Endothelial cell of umbilical vein (primary cell): ENCODE measurements around the gene CDC14B. TPM values are rescaled to one million over a fixed set of nuclear protein-coding genes. Genes with fewer than 3 reads are reported as not detected.

Source experiments
- BruUV-seq: library from RNA; stranded (reverse); fragments of 400-500 nt; replicated peaks from 2 replicates; lab custom pipeline; 2021; lab: Mats Ljungman, UMichigan
- CTCF ChIA-PET: fragments of 300-600, 350-600 bp; sonication (Branson Sonifier 250); formaldehyde crosslinking; loops from one replicate; lab custom pipeline; 2021; ENCODE audit warnings: antibody characterized with exemption, inconsistent platforms; lab: Charles Lee
- POLR2A ChIA-PET: fragments of 300-600, 350-600 bp; sonication (Branson Sonifier 250); formaldehyde crosslinking; loops from one replicate; lab custom pipeline; 2021; ENCODE audit warnings: antibody characterized with exemption, inconsistent platforms; lab: Charles Lee
- DNase-seq: peaks from one replicate; pipeline ENCODE4 v3.0.0-alpha.2; 2011; ENCODE audit warnings: low read depth, low spot score
- FAIRE-seq: peaks from 2 replicates; lab custom pipeline; 2011; peaks lifted over from hg19 to GRCh38; lab: Jason Lieb, UNC
- H2AFZ ChIP-seq: 2 replicates; pipeline ENCODE4 v1.6.0; 2012; ENCODE audit warnings: low read depth, low read length, control low read depth, inconsistent platforms
- H3K27ac ChIP-seq: 2 replicates; pipeline ENCODE4 v1.5.1; 2011; ENCODE audit warnings: low read depth, mild to moderate bottlenecking, control low read depth, low read length, moderate library complexity; ENCODE audit not compliant: insufficient read depth
- H3K27me3 ChIP-seq, 2 experiments: 2 replicates each; pipeline versions ENCODE4 v1.6.0 to v1.6.1; 2011; ENCODE audit warnings: low read length in 2 of 2, mixed read lengths in 1 of 2; ENCODE audit not compliant: control insufficient read depth in 2 of 2, insufficient read depth in 2 of 2
- H3K36me3 ChIP-seq, 2 experiments: 2 replicates in 1 of 2; 3 replicates in 1 of 2; pipeline ENCODE4 v1.5.1; 2011; ENCODE audit warnings: low read length in 2 of 2, mild to moderate bottlenecking in 1 of 2, moderate library complexity in 1 of 2; ENCODE audit not compliant: control insufficient read depth in 2 of 2, insufficient read depth in 2 of 2; ENCODE audit errors: extremely low read depth in 1 of 2
- H3K4me1 ChIP-seq: 3 replicates; pipeline ENCODE4 v1.5.1; 2011; ENCODE audit warnings: mild to moderate bottlenecking, low read length; ENCODE audit not compliant: control insufficient read depth, insufficient read depth; ENCODE audit errors: extremely low read depth
- H3K4me2 ChIP-seq: 2 replicates; pipeline ENCODE4 v1.6.1; 2011; ENCODE audit warnings: low read length, control low read depth, mixed read lengths; ENCODE audit not compliant: insufficient read depth
- H3K4me3 ChIP-seq, 3 experiments: fragments of 200-600 bp in 1 of 3; sonication (generic), shearing (Covaris generic) in 1 of 3; replicated peaks in 1 of 3; 2 replicates each; pipeline ENCODE4 v1.5.1; 2011 to 2016; ENCODE audit warnings: control low read depth in 3 of 3, low read length in 3 of 3, mild to moderate bottlenecking in 2 of 3, inconsistent platforms in 1 of 3, low read depth in 1 of 3, moderate library complexity in 1 of 3; ENCODE audit not compliant: insufficient read depth in 1 of 3
- H3K79me2 ChIP-seq: 2 replicates; pipeline ENCODE4 v1.6.0; 2012; ENCODE audit warnings: low read length, inconsistent platforms; ENCODE audit not compliant: control insufficient read depth, insufficient read depth
- H3K9ac ChIP-seq: replicated peaks from 2 replicates; pipeline ENCODE3; 2011; ENCODE audit warnings: low read length, control low read depth; ENCODE audit not compliant: insufficient read depth; ENCODE audit errors: extremely low read depth
- H3K9me1 ChIP-seq: replicated peaks from 3 replicates; pipeline ENCODE4 v1.6.0; 2011; ENCODE audit warnings: mild to moderate bottlenecking, low read length; ENCODE audit not compliant: control insufficient read depth, insufficient read depth; ENCODE audit errors: extremely low read depth
- H3K9me3 ChIP-seq: replicated peaks from 2 replicates; pipeline ENCODE4 v1.5.1; 2012; ENCODE audit warnings: low read length, inconsistent platforms; ENCODE audit not compliant: control insufficient read depth, insufficient read depth
- H4K20me1 ChIP-seq: replicated peaks from 2 replicates; pipeline ENCODE3; 2011; ENCODE audit warnings: mild to moderate bottlenecking, low read length; ENCODE audit not compliant: control insufficient read depth, insufficient read depth; ENCODE audit errors: extremely low read depth
- EZH2 ChIP-seq: IDR thresholded peaks from 2 replicates; pipeline ENCODE4 v1.6.1; 2012; ENCODE audit warnings: borderline replicate concordance, low read depth, mild to moderate bottlenecking, moderate library complexity, low read length, inconsistent platforms; ENCODE audit not compliant: severe bottlenecking
- FOS ChIP-seq: IDR thresholded peaks from 2 replicates; pipeline ENCODE4 v1.6.1; 2011; ENCODE audit warnings: mild to moderate bottlenecking, low read length, moderate library complexity, borderline replicate concordance; ENCODE audit not compliant: insufficient read depth
- GATA2 ChIP-seq: IDR thresholded peaks from 2 replicates; pipeline ENCODE4 v1.7.0; 2011; ENCODE audit warnings: low read depth, mild to moderate bottlenecking, moderate library complexity, mixed read lengths, low read length; ENCODE audit not compliant: insufficient read length, insufficient read depth
- JUN ChIP-seq: IDR thresholded peaks from 2 replicates; pipeline ENCODE4 v1.6.1; 2011; ENCODE audit warnings: borderline replicate concordance, low read depth; ENCODE audit not compliant: insufficient read length, insufficient read depth
- MYC ChIP-seq: IDR thresholded peaks from one replicate; pipeline ENCODE4 v1.6.1; 2011; ENCODE audit warnings: mild to moderate bottlenecking, low read depth, low read length
- POLR2A ChIP-seq: IDR thresholded peaks from 2 replicates; pipeline ENCODE4 v1.6.1; 2012; ENCODE audit warnings: low read depth, mild to moderate bottlenecking, control low read depth, low read length
- POLR2AphosphoS5 ChIP-seq: IDR thresholded peaks from 2 replicates; pipeline ENCODE4 v1.6.1; 2012; ENCODE audit warnings: low read depth, mild to moderate bottlenecking, control low read depth, low read length, moderate library complexity; ENCODE audit not compliant: insufficient read depth
- dilution Hi-C: fragments of 300-500 bp; cut with MboI; formaldehyde crosslinking; loops from one replicate; pipeline ENCODE4 v1.15.0; 2019; ENCODE audit warnings: low sequenced_read_pairs; ENCODE audit not compliant: extremely low pct_ligation_motif_present
- intact Hi-C: fragments of 100-400 bp; cut with micrococcal nuclease; formaldehyde crosslinking; loops from one replicate; pipeline ENCODE4 v1.10.0; 2022
- polyA plus RNA-seq, 4 experiments: library from polyadenylated mRNA; depleted of rRNA in 3 of 4; stranded (reverse) in 3 of 4; unstranded in 1 of 4; fragments of >200 nt; gene quantifications; 2 replicates each; pipeline versions ENCODE4 v1.2.1 to v1.2.3, GENCODE V29; 2011 to 2012; ENCODE audit warnings: missing spikeins in 1 of 4
- total RNA-seq: library from RNA; stranded (reverse); gene quantifications from 2 replicates; pipeline ENCODE4 v1.2.3, GENCODE V29; 2021
- TF ChIP-seq, protein P1 (sequence below), 2 donors: IDR thresholded peaks; 1 replicate in 1 of 2; 2 replicates in 1 of 2; pipeline ENCODE4 v1.5.1; 2011; ENCODE audit warnings: low read length in 2 of 2, mild to moderate bottlenecking in 2 of 2, moderate library complexity in 2 of 2, control low read depth in 1 of 2, inconsistent platforms in 1 of 2, low read depth in 1 of 2; ENCODE audit not compliant: insufficient read depth in 1 of 2; ENCODE audit errors: extremely low read depth in 1 of 2
- TF ChIP-seq, protein P2 (sequence below): IDR thresholded peaks from 2 replicates; pipeline ENCODE4 v1.6.1; 2011; ENCODE audit not compliant: insufficient read depth, insufficient read length

The CDC14B gene
- total and polyA plus RNA-seq, 2 donors (not counting 3 experiments of a cell fraction or from before 2014, with no cell fraction given), result 0.39 to 0.93 TPM

DNA sequence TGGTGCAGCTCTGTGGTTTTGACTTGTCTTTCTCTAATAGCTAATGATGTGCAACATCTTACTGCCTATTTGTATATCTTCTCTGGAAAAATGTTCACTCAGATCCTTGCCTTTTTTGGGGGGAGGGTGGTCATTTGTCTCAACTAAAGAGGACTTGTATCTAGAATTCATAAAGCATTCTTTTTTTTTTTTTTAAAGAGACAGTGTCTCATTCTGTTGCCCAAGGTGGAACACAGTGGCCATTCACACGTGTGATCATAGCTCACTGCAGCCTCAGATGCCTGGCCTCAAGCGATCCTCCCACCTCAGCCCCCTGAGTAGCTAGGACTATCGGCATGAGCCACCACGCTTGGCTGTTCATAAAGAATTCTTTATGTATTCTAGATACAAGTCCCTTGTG is 136.4 kb downstream of the CDC14B start:
- FAIRE-seq (no peak), DNase-seq (no peak)
- no peaks in the 10 kb centered on the region for H3K9me3 ChIP-seq
- no peaks in the 10 kb centered on the region for H3K4me1 ChIP-seq
- dilution Hi-C loops (no loop called here), intact Hi-C loops (no loop called here)
- CTCF ChIA-PET, result no interaction called here
- no peaks in the 10 kb centered on the region for H4K20me1 ChIP-seq
- no peaks in the 10 kb centered on the region for H3K9me1 ChIP-seq
- H3K4me3 ChIP-seq, result no peak overlapping the region
- H3K4me2 ChIP-seq, result no peak overlapping the region
- no peak overlapping the region for H2AFZ ChIP-seq
- peaks cover 0 to 3% of the 10 kb centered on the region in 2 experiments for H3K36me3 ChIP-seq
- no peaks in the 10 kb centered on the region for H3K79me2 ChIP-seq
- H3K27me3 ChIP-seq, result no peaks in the 10 kb centered on the region
- no TSS peak for BruUV-seq
- H3K9ac ChIP-seq, result no peak overlapping the region
- TF ChIP-seq POLR2AphosphoS5 (no peak), POLR2A (no peak), GATA2 (no peak), FOS (no peak), MYC (no peak), EZH2 (no peak), JUN (no peak)
- TF ChIP-seq, protein P1, sequence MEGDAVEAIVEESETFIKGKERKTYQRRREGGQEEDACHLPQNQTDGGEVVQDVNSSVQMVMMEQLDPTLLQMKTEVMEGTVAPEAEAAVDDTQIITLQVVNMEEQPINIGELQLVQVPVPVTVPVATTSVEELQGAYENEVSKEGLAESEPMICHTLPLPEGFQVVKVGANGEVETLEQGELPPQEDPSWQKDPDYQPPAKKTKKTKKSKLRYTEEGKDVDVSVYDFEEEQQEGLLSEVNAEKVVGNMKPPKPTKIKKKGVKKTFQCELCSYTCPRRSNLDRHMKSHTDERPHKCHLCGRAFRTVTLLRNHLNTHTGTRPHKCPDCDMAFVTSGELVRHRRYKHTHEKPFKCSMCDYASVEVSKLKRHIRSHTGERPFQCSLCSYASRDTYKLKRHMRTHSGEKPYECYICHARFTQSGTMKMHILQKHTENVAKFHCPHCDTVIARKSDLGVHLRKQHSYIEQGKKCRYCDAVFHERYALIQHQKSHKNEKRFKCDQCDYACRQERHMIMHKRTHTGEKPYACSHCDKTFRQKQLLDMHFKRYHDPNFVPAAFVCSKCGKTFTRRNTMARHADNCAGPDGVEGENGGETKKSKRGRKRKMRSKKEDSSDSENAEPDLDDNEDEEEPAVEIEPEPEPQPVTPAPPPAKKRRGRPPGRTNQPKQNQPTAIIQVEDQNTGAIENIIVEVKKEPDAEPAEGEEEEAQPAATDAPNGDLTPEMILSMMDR (IDR thresholded peaks at IDR 0.05; ENCODE audit: extremely low read depth in 1 of 2, insufficient read depth in 1 of 2, low read depth in 1 of 2, low read length in 2 of 2), result no peak
- TF ChIP-seq, protein P2, sequence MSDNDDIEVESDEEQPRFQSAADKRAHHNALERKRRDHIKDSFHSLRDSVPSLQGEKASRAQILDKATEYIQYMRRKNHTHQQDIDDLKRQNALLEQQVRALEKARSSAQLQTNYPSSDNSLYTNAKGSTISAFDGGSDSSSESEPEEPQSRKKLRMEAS, result no peak
- POLR2A ChIA-PET, result no interaction called here
- no peak overlapping the region for H3K27ac ChIP-seq
